Fibroblast of peridontal ligament (primary cell): ENCODE data around the gene TWIST2.

ENCODE experiments used
- DNase-seq: peaks from one replicate; pipeline ENCODE4 v3.0.0-alpha.2; 2010; ENCODE audit errors: extremely low read depth

TWIST2 gene

DNA sequence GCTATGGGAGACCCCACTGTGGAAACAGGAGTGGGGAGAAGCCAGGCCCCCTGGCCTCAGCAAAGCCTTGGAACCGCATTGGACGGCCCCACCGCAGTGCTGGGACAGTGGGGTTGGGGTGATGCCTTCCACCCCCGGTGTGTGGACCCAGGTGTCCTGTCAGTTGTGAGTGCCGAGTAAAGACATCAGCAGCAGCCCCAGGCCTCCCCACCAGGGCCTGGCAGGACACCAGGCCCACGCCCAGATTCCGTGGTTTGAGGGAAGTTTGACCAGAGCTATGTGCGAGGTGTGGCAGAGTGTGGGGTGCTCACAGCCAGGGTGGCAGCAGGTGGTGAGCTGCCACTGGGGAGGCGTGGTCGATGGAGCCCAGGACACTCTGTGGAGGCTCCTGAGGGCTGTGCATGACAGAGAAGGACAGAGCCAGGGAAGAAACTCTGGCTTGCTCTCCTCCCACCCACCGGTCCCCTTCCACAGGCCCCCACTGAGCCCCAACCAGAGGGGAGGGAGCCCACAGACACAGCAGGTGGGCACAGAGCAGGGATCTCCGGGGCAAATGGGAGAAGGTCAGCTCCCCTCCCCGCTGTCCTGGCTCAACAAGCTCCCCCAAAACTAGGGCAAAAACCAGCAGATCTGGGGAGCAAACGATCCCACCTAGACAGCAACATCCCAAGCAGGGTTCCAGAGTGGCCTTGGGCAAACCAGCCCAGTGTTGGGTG lies 69.1 kb downstream of the TWIST2 start:
- no peak for DNase-seq

DNA sequence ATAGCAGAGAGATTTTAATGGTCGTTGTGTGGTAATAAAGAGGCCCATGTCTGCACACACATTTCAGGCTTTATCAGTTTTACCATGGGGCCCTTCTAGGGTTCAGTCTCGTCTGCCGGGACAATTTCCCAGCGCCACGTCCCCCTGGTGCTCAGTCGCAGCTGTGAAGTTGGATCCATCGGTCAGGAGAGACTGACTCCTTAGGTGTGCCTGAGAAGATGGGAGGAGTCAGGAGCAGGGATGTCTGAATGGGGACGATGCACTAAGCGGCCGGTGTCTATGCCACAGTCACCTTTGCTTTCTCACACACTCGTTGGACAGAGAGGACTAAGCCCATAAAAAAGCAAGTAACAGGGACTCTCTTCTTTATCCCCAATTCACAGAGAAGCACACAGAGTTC lies 71.4 kb downstream of the TWIST2 start:
- DNase-seq, result no peak

DNA sequence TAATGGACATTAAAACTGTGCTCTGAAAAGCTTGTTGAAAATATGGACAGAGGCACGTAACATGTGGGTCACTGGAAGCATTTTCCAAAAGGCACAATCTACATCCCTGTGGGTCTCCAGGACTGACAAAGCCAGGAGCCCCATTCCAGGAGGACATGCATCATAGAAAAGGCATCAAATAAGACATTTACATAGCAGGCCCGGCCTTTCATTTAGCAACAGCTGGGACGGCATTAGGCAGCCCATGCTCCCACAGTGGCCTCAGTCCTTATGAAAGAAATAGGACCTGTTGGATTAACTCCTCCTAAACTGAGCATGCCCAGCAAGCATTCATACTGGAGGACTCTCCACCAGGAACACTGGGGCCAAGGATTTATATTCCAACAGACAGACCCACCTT lies 72.2 kb downstream of the TWIST2 start:
- DNase-seq, result no peak

- no peak for DNase-seq
Observed at GRCh38 chr2:238920601-238921001, 72.7 kb downstream of the TWIST2 start.

GRCh38 chr2:238921259-238921658 lies 73.4 kb downstream of the TWIST2 start:
- no peak for DNase-seq

DNA sequence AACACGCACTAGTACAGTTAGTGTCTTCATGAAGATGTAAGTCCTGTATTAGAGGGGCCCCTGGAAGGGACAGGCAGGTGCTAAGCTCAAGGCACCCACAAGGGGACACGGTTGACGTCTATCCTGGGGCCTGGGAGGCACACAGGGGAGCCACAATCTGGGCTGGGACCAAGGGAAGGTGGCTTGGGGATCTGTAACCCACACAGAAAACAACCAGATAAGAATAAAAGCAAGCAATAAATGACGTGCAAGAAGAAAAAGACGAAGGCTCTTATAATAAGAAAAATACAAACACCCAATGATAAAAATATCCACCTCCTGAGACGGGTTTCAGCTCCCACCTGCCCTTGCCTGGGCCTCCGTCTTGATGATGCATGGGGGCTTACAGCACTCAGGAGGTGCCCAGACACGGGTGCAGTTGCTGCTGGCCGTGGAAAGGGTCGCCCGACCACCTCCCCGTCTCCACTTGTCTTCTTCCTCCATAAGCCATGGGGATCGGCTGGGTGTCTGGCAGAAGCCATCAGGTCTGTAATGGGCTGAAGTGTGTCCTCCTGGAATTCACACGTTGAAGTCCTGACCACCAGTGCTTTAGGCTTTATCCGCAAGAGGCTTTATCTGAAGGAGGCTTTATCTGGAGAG lies 73.9 kb downstream of the TWIST2 start:
- DNase-seq, result no peak

DNA sequence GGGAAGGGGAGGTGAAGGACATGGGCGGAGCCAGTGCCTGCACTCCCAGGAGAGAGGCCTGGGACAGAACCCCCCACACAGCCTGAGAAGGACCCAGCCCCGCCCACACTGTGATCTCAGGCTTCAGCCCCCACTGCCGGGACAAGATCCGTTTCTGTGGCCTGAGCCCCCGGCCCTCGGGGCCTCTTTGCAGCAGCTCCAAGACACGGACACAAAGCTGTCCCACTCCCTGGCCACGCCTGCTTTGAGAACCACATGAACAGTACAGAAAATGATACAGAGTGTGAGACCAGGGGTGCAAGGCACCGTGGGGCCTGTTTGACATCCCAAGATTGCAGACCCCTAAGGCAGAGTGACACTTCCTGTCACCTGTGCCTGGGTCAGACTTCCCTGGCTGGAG lies 74.5 kb downstream of the TWIST2 start:
- DNase-seq, result no peak

DNA sequence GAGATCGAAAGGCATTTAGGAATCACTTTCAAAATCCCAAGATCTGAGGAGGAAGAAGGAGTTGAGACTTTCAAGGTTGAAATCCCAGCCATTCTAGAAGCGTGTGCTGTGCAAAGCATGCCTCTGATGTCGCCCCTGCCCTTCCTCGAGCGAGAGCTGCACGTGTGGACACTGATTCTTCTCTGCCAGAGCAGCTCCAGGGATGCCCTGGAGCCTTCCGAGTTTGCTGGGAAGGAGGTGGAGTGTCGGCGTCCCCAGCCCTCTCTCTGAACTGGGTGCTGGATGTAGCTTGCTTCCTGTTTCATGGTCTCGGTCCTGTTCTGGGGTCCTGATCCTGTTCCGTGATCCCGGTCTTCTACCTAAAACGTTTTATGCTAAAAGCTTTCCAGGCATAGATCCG lies 76.1 kb downstream of the TWIST2 start:
- no peak for DNase-seq

DNA sequence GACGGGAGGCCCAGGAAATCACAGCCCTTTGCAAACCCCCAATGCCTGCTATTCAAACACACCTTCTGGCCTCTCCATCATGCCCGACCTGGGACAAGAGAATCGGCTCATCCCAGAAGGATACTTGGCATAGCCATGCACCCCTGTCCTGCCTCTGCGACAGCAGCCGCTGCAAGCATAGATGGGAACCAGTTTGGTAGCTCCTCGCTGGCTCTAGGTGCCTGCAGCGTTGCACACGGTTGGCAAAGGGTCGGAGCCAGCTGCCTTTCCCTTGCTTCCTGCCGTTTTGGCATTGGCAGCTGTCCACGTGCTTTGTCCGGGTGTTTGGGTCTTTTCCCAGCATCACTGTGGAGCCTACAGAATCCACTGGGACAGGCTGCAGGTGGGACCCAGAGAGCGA lies 76.9 kb downstream of the TWIST2 start:
- no peak for DNase-seq

DNA sequence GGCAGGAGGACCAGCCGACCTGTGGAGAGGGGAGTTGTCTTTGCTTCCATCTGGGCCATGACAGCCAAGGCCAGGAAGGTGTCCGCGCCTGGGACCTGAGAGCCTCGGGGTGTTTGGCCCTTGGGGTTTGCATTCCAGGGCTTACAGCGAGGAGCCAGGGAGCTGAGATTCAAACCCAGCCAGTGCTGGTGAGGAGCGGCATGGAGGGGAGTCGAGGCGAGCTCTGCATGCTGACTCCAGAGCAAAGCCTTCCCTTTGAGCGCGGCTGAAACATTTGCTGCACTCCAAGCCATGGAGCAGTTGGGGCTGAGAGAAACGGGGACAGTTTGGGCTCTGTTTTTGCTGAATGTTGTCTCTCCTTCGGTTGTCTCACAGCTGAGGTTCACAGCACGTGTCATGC lies 77.4 kb downstream of the TWIST2 start:
- no peak for DNase-seq

- DNase-seq, result no peak
Observed at GRCh38 chr2:238925816-238926521, 78.1 kb downstream of the TWIST2 start.

DNA sequence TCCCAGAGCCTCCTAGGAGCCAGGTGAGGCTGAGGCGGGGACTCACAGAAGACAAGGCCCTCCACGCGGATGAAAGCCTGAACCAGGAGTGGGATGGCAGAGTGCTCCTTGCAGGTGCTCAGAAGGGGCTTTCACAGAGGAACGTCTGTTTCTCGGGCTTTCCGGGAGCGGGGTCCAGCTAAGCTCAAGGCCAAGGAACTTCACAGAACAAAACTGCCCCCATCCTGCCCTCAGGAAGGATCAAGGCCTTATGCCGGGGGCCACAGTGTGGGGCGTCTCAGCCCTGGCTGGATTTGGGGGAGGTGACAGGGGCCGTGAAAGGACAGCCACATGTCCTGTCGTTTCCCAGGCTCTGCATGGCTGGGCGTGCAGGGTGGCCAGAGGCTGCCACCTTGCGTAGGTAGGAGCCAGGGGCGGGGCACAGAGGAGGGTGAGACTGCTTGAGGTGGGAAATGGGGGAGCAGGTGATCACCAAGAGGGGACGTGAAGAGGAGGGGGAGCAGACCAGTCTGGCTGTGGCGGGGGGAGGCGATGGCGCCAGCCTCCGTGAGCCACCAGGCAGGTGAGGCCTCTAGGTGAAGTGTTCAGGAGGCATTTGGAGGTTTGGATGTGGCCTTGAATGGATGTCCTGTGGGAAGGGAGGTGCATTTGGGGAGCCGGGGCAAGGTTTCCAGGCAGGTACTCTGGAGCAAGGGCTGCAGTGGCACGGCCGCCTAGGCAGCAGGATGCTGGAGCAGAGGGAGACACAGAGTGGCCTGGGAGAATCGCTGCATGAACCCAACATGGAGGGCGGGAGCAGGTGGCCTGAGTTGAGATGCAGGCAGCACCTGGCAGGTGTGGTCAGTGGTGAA lies 79.1 kb downstream of the TWIST2 start:
- no peak for DNase-seq

DNA sequence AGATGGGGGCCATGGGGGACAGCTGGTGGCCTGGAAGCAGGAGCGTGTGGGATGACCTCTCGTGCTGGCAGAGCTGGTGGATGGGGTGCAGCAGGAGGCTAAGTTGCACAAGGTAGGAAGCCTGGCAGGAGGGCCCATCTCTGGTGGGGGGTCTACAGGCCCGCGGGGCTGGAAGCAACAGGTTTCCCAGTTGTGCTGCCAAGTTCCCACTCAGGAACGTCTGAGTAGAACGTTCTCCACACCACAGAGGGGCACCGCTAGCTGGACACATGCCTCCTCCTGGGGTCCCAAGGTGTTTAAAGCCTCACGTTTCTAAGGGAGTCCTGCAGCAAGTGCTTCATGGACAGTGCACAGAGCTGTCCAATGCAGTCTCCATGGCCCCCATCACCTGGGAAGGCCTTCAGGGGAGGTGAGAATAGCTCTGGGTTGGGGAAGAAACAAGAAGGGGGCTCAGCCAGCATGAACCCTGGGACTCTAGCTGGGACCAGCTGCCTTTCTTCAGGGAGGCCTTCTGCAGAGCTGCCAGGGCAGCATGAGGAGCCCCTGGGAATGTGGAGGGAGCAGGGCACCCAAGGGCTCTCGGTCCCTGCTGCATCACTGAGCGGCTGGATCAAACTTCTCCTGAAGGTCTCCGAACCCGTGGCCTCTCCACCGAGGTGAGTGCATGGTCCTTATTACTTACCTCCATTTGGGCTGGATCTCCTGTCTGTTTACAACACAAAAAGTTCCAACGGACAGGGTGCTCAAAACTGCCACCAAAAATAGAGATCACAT lies 80.0 kb downstream of the TWIST2 start:
- DNase-seq, result no peak

DNA sequence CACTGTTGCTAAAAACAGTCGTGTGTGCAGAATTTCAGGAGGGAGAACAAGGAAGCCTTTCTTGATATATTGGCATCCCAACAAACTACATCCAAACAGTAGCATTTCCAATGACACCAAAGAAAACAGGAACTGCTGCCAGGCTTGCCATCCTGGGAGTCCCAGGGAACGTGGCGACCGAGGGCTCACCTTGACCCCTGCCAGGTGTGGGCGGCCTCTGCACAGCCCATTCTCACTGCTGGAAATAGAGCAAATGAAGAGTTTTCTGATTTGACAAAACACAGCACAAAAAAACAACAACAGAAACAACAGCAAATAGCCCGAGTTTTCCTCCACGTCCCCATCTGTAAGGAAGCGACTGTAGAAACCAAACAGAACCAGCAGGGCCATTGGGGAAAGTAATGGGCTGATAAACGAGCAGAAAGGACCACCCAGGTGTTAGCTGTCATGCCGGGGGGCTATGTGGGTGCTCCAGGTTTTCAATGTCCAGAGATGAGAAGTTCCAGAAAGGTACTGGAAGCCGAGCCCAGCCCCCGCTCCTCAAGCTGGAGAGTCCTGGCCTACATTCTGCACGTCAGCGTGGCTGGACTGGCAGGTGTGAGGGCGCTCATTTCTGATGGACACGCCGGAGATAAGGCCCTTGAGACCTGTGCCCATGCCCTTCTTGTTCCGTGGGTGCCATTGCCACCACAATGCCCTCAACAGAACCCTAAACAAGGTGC lies 80.8 kb downstream of the TWIST2 start:
- DNase-seq, result no peak

GRCh38 chr2:238929242-238930081 lies 81.6 kb downstream of the TWIST2 start:
- DNase-seq, result peak; percentile 36

DNA sequence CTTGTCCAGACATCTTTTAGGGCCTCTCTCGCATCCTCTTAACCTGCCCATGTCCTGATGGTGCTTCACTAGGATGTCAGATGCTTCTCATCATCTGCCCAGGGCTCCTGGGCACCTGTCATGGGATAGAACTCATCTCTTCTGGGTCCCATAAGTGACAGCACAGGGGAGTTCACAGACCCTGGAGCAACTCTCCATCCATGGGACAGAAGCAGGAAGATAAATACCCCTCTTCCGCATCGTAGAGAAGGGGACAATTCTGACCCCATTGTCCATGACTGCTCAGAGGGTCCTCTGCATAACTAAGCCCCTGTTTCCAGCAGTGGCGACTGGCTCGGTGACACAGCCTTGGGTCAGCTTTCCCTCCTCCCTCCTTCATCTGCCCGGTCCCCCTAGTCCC lies 82.3 kb downstream of the TWIST2 start:
- no peak for DNase-seq

GRCh38 chr2:238936162-238937052 lies 88.5 kb downstream of the TWIST2 start:
- DNase-seq, result no peak

DNA sequence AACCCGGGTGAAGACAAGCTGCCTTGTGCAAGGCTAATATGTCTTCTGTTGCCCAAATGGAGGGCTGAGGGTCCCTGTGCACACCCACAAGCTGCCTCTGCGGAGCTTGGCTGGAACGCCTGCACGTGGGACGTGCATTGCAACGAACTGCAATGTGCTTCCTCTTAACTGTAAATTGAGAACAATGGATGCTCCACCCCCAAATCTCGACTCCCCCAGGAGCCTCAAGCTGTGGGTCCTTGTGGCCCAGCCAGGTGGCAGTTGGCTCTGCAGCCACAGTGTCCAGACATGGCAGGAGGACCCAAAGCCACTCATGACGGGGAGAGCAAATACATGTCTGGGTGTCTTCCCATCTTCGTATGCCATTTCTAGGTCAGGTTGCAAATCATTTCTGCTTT lies 90.1 kb downstream of the TWIST2 start:
- DNase-seq, result no peak
